Measurements from ENCODE around the gene PAX6. TPM values are rescaled to one million over a fixed set of nuclear protein-coding genes. Genes with fewer than 3 reads are reported as not detected.

PAX6 gene
- total RNA-seq, 2 donors from 2014 or later = 1.1 to 1.6 TPM

DNA sequence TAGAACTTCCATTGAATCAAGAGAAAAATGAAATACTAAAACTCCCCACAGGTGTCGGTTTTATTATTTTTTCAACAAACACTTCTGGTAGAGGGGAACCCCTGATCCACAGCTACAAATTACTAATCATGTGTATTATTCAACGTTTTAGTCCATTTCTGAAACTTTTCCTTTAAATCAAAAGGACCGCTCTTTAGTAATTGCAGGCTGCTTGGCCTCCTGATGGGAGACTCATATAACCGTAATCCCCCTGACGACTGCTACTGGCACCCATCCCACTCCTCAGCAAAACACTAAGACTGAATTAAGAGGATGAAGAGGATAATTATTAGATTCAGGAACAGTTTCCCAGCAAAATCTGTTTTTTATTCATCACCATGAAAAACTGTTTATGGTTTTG lies 46.4 kb downstream of the PAX6 start:
- H3K27ac ChIP-seq = no peak overlapping the region
- H3K4me3 ChIP-seq = no peak overlapping the region
- TF ChIP-seq, protein P1, sequence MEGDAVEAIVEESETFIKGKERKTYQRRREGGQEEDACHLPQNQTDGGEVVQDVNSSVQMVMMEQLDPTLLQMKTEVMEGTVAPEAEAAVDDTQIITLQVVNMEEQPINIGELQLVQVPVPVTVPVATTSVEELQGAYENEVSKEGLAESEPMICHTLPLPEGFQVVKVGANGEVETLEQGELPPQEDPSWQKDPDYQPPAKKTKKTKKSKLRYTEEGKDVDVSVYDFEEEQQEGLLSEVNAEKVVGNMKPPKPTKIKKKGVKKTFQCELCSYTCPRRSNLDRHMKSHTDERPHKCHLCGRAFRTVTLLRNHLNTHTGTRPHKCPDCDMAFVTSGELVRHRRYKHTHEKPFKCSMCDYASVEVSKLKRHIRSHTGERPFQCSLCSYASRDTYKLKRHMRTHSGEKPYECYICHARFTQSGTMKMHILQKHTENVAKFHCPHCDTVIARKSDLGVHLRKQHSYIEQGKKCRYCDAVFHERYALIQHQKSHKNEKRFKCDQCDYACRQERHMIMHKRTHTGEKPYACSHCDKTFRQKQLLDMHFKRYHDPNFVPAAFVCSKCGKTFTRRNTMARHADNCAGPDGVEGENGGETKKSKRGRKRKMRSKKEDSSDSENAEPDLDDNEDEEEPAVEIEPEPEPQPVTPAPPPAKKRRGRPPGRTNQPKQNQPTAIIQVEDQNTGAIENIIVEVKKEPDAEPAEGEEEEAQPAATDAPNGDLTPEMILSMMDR (IDR thresholded peaks at IDR 0.05) = no peak
- no peaks in the 10 kb centered on the region for H3K36me3 ChIP-seq
- no peak overlapping the region for H3K9ac ChIP-seq (ENCODE audit: low read depth in 2 of 2, low read length in 2 of 2)
- H3K4me1 ChIP-seq = no peaks in the 10 kb centered on the region
- no peaks in the 10 kb centered on the region for H3K9me3 ChIP-seq
- no peaks in the 10 kb centered on the region for H3K27me3 ChIP-seq
- intact Hi-C loops (cut with DNase I) = no loop called here
- no peak for DNase-seq

DNA sequence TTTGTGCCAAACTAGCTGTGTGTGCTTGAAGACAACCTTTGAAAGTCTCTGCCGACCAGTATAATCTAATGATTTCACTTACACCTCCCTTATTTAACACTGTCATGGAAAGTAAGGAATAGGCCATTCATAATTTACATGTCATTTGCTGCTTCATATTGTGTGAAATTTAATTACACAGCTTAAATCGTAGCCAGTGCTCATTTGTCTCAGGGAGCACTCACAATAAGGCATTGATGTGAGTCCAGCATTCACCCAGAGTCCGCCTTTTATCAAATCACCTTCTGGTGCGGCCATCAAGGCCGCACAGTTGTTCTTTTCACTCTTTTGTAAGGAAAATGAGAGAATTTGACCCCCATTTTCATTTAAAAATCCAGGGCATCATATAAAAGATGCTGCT lies 46.9 kb downstream of the PAX6 start:
- intact Hi-C loops (cut with DNase I) = no loop called here
- TF ChIP-seq, protein P1 (IDR thresholded peaks at IDR 0.05) = no peak
- Histone ChIP-seq H3K36me3 (no peaks in the 10 kb centered on the region), H3K4me1 (no peaks in the 10 kb centered on the region), H3K9me3 (no peaks in the 10 kb centered on the region), H3K27me3 (no peaks in the 10 kb centered on the region), H3K9ac (ENCODE audit: low read depth in 2 of 2, low read length in 2 of 2) (no peak overlapping the region), H3K4me3 (no peak overlapping the region), H3K27ac (no peak overlapping the region)
- DNase-seq = no peak

DNA sequence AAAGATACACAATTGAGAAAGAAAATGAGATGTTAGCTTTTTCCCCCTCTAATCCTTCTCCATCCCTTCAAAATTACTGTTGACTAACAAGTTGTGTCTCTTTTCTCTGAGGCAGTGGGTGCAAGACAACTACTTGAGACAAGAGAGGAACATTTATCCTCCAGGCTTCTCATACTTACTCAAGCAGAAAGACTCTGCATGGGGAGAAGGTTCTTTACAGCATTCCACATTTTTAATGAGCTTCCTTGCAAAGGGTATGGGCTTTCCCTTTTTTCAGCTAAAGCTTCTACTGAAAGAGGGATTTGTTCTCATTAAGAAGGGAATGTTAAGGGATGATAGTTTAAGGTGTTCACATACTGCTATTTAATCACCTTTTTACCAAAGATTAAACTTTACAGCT lies 47.8 kb downstream of the PAX6 start:
- Histone ChIP-seq H3K9ac (ENCODE audit: low read depth in 2 of 2, low read length in 2 of 2) (no peak overlapping the region), H3K9me3 (no peaks in the 10 kb centered on the region), H3K4me3 (no peak overlapping the region), H3K36me3 (no peaks in the 10 kb centered on the region), H3K27me3 (no peaks in the 10 kb centered on the region), H3K27ac (no peak overlapping the region), H3K4me1 (no peaks in the 10 kb centered on the region)
- TF ChIP-seq, protein P1 (IDR thresholded peaks at IDR 0.05) = no peak
- intact Hi-C loops (cut with DNase I) = no loop called here
- no peak for DNase-seq

DNA sequence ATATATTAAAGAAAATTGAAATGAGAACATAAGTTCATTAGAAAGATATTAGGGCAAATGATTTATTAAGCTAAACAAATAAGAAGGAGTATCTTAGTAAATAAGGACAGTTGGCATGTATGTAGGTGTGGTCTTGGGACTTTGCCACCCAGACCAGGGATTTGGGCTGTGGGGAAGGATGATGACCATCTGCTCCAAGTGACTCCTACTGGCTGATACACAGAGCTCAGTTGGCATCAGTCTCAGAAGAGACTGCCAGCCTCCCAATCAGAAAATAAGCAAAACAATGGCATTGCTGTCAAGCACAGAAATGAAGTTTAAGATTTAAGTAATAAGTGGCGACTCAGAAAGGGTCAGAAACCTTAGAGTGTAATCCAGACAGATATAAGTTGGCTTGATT lies 49.5 kb downstream of the PAX6 start:
- no peaks in the 10 kb centered on the region for H3K27me3 ChIP-seq
- TF ChIP-seq, protein P1 (IDR thresholded peaks at IDR 0.05) = no peak
- H3K9me3 ChIP-seq = no peaks in the 10 kb centered on the region
- H3K9ac ChIP-seq (ENCODE audit: low read depth in 2 of 2, low read length in 2 of 2) = no peak overlapping the region
- no peaks in the 10 kb centered on the region for H3K36me3 ChIP-seq
- no peaks in the 10 kb centered on the region for H3K4me1 ChIP-seq
- H3K4me3 ChIP-seq = no peak overlapping the region
- no peak overlapping the region for H3K27ac ChIP-seq
- intact Hi-C loops (cut with DNase I) = no loop called here
- DNase-seq = no peak

DNA sequence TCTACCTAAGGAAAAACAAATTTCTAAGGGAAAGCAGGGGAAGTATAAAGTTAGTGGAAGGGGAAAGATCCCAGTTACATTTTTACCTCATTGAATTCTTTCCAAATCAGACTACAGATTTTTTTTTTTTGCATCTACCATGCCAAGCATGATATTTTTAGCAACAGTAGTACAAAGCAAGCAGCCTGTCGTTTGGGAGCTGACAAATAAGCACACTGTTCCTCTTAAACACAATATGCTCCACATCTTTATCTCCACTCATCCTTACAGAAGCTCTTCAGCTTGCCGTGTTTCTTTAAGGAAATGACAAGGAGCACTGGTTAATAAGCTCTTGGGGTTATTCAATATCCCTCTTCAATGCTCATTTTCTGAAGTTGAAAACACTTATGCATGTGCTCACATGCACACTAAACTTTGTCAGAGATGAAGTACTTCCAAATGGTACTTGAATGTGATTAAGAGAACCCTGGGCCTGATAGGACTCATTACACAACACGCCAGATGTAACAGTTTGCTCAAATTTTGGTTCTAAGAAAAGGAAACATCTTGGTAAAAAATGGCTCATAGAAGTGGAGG lies 53.8 kb downstream of the PAX6 start:
- H3K9ac ChIP-seq (ENCODE audit: low read depth in 2 of 2, low read length in 2 of 2) = no peak overlapping the region
- TF ChIP-seq, protein P1 (IDR thresholded peaks at IDR 0.05) = no peak
- intact Hi-C loops (cut with DNase I) = no loop called here

More for the DNA sequence above, 53.8 kb downstream of the PAX6 start:
- DNase-seq = no peak
- H3K27ac ChIP-seq = no peak overlapping the region
- H3K4me3 ChIP-seq = no peak overlapping the region
- no peaks in the 10 kb centered on the region for H3K36me3 ChIP-seq
- no peaks in the 10 kb centered on the region for H3K27me3 ChIP-seq
- no peaks in the 10 kb centered on the region for H3K4me1 ChIP-seq
- no peaks in the 10 kb centered on the region for H3K9me3 ChIP-seq
